Fibroblast of peridontal ligament (primary cell): ENCODE data around the gene CAMTA1.

Source experiments
- DNase-seq: peaks from one replicate; pipeline ENCODE4 v3.0.0-alpha.2; 2010; ENCODE audit errors: extremely low read depth

Gene CAMTA1

DNA sequence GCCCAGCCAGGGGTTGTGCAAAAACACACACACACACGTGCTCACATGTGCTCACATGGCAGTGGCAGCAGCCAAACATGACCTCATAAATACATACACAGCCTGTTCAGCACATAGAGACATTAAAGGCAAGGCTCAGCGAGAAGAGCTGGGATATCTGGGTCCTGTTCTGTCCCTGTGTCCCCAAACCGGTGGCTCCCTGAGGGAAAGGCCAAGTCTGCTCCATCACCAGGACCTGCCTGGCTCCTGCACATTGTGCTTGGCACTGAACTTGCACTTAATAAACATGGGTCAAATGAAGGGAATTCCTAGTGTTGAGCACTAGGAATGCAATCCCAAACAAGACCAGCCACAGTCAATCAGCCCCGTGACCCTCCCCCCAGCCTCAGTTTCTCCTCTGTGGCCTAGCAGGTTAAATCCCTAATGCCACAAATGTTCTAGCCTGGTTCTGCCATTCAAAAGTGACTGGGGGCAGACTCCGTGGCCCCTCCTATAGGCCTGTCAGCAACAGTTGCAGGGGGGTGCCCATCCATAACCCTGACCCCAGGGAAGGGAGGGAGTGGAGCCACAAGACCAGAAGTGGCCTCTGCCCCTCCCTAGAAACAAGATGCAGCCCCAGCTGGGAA is 825.0 kb downstream of the CAMTA1 start:
- no peak for DNase-seq

DNA sequence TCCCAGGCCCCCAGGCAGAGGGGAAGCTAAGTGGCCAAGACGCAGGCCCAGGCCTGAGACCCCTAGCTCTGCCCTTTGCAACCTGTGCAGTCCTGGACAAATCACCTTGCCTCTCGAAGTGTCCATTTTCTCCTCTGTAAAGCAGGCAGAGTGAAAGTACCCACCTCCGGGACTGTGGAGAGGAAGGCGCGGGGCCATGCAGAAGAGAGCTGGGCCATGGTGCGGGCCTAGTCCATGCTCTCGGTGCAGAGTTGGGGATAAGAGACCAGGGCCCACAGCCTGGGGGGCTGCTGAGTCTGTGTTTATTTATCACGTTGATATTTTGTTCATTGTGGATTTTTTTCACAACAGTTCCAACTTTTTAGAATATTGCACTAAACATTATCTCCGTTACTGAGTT is 825.7 kb downstream of the CAMTA1 start:
- DNase-seq = no peak

DNA sequence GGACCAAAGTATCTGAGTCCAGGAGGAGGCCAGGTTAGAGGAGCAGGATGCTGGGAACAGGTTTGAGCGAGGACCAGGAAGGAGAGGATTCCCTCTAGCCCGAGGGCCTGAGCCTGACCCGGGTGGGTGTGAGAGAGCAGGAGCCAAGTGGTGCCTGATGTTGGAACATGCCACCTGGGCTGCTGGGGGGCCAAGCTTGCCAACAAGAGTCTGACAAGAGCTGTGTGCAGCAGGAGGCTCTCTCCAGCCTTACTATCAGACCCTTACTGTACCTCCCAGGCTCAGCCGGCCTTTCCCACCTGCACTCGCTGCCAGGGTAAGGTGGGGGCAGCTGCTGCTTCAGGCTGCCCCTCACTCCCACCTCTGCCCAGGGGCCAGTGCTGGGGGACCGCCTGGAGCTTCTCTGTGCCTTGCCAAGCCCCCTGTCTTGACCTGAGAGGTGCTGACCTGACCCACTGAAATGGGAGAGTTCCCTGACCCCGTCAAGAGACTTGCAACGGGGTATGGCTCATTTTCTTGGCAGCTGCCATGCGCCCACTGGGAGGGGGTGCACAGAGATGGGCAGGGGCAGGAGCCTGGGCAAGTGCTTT is 826.3 kb downstream of the CAMTA1 start:
- DNase-seq = no peak

DNA sequence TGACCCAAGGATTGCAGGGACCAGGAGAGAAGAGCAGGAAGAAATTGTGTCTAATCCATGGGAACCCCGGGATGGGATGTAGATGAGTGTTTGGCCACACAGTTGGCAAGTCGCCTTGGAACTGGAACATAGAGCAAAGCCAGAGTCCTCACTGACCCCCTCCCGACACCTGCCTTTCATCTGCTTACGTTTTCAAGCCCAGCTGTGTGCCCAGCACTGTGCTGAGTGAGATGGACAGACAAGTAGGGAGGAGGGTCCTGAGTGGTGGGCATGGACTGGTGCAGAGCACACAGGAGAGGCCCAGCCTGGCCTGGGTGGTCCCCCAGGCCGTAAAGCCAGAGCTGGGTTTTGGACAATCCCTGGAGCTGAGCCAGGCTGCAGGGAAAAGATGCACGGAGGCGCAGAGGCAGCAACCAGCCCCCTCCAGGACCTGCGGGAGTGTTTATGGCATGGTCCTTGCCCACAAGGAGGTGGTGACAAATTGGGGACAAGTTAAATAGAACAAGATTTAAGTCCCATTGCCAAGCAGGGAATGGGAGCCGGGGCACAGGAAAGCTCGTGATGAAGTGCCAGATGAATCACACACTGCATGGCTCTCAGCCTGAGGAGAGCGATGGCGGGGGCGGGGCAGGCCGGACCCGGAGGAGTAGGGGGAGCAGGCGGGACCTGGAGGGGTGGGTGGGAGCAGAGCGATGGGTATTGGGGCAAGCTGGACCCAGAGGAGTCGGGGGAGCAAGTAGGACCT is 828.0 kb downstream of the CAMTA1 start:
- no peak for DNase-seq

DNA sequence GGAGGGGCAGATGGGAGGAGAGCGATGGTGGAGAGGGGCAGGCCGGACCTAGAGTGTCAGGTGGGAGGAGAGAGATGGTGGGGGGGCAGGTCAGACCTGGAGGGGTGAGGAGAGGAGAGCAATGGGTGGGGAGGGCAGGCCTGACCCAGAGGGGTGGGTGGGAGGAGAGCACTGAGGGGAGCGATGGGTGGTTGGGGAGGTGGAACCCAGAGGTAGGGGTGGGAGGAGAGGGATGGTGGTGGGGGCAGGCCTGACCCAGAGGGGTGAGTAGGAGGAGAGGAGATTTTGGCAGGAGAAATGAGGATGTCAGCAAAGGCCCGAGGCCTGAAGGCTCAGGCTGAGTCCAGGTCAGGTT is 828.6 kb downstream of the CAMTA1 start:
- DNase-seq = no peak

DNA sequence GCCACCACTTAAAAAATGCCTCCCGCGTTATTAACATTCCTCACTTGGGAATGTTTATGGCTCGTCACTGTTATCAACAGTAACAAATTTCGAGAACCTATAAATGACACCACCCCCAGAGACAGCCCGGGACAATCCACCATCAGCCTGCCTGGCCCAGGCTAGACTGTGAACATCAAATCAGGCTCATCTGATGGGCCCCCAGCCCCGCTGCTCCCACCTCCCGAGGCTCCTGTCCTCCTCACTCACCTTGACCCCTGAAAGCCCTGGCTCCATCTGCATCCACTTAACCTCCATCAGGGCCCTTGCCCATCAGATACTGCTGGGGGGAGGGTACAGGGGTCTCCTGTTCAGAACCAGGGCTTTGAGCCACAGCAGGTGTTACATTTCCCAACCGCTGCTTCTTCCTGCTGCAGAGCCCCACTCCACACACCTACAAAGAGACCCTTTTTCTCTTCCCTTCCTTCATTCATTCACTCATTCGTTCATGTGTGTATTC is 829.4 kb downstream of the CAMTA1 start:
- DNase-seq = no peak

DNA sequence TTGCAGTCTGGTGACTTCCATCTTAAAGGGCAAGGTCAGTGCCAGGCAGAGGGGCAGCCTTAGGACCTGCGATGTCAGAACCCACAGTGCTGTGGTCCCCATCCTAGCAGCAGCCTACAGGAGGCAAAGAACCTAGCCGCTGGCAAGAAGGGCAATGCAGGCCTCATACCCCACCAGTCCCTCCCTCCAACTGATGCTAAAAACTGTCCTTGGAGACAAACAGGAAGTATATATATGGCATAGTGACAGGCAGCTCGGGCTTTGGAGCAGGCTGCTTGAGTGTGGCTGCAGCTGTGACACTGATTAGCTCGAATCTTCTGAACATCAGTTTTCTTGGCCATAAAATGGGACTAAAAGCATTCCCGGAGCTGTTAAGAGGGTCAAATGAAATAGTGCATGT is 829.9 kb downstream of the CAMTA1 start:
- no peak for DNase-seq

DNA sequence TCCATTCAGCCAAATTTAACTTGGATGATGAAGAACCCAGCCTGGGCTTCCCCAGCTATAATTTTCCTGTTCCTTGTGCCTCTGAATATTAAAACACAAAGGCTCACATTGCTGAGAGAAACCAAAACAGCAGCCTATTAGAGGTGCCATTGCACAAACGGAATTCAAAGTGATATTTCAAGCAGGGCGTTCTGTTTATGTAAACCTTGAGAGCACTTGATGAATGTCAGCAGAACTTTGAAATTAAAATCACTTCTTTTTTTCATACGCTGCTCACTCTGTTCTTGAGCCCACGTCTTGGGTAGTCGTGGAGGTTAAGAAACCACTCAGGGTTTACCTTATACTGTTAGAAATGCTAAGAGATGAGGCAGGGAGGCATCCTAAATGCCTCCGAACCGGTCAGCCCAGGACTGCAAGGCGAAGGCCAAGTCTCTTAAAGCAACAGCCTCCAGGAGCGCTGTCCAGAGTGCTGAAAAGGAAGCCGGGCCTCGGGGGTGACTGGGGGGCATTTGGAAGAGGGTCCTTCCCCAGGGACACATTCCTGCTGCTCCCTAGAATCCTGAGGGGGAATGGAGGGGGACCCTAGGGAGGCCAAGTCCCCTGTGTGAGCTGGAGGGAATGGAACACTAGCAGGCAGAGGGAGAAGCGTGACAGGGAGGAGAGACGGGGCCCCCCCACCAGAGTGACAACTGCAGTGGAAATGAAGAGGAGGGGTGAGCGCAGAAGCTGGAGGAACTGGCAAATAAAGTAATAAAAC is 831.0 kb downstream of the CAMTA1 start:
- peak; percentile 32 for DNase-seq

DNA sequence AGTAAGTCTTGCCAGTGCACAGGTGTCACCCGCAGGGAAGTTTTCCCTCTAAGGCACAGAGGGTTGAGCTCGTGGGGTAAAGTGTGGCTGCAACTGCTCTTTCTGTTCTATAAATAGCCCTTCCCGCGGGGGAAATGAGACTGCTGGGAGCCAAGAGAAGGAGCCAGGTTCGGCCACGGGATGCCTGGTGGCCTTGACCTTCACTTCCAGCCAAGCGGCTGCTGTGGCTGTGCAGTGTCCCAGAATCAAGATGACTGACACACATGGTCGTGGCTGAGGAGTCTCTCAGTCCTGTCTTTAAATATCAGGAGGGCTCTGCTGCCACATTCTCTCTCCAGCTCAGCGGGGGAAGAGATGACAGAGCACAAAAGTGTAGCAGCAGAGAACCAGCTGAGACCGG is 831.7 kb downstream of the CAMTA1 start:
- DNase-seq = no peak

DNA sequence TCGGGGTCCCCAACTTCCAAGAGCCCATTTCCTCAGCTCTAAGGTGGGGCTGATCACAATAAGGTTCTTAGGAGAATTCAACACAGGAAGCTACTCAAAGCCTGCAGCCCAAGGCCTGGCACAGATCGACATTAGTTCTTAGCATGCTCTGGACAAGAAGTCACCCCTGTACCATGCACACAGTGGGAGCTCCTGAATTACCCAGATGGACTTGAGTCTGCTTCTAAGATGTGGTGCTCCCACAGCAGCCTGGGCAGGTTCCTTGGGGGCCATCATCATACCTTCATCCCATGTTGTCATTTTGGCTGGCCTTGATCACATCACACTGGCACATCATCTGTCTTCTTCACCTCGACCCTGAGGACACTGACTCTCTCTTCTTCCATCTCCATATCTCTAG is 832.6 kb downstream of the CAMTA1 start:
- DNase-seq = no peak

DNA sequence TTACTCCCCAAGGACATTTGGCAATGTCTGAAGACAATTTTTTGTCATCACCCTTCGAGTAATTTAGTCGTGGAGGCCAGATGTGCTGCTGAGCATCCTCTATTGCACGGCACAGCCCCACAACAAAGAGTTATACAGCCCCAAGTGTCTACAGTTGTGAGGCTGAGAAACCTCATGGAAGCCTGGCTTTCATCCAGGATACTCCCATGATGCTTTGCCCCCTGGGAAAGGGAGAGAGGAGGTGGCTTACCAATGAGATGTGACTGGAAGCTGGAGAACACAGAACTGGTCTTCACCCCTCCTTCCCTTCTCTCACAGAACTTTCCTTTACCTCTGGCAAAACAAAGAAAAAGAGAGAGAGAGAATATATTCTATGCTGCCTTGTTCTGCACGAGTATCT is 834.9 kb downstream of the CAMTA1 start:
- DNase-seq = no peak

DNA sequence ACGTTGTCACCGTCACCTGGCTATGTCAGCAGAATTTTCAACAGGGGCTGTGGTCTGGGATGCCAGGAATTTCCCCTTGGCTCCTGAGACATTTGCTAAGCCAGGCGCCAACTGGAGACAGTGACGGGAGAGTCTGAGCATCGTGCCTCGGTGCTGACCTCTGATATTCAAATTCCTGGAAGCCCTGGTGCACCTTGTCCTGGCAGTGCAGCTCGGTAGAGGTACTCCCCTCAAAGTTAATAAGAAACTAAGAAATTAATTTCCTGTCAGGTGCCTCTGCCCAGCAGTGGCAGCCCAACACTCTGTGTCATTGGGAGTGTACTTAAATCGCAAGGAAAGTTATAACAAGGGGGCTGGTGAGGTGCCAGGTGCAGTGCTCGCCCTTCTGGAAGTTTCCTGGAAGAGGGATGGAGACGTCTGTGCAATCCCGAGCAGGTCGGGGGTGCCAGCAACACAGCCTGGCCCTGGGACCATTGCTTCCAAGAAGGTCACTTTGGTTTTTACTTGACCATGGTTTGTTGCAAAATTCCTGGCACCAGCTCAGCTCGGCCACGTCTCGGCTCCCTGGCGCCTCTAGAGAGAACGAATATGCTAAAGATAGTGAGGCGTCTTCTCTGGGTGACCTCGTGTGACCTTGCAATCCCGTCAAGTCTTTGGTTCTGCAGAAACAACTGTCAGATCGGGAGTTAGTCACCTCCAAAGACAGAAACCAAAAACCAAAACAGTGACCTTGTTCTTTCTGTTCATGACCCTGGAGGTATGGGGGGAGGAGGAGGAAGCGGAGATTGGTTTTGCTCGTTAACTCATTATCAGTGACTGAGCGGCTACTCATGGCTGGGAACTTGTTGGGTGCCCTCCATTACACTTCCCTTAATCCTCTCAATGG is 836.3 kb downstream of the CAMTA1 start:
- DNase-seq = no peak

DNA sequence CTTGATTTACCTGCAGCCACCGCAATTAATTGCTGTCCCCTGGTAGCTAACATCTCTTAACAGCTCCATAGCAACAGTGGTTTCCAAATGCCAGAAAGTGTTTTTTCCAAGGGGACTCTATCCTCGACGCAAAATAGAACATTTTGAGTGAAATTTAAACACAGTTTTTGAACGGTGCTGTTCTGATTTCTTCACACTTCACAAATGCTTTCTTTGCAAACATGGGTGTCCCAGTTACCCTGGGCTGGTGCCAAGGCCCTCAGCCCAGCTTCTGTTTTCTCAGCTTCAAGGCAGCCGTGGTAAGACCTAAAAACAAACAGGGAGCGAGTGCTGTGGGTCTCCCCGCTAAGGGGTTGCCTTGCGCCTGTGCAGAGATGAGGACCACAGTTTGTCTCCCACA is 838.6 kb downstream of the CAMTA1 start:
- no peak for DNase-seq

DNA sequence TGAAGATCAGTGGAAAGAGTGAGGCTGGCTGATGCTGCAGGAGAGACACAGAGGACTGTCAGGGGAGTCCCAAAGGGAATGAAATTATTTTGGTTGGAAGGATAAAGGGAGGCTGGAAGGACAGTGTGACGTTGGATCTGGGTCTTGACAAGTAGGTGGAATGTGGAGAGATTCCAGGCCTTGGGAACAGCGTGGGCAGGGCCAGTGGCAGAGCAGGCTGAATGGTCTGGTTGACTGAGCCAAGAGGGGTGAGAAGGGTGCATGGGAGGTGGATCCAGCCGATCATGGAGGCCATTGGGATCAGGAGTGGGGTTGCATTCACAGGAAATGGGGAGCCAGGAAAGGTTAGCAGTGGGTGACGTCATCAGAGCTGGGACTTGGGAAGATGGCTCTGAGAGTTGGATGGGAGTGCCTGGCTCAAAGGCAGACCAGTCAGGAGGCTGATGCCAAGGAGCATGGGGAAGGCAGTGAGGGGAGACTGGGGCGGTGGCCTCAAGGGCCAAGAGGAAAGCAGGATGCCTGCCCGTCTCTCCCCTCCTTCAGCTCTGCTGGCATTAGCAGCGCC is 839.6 kb downstream of the CAMTA1 start:
- no peak for DNase-seq

DNA sequence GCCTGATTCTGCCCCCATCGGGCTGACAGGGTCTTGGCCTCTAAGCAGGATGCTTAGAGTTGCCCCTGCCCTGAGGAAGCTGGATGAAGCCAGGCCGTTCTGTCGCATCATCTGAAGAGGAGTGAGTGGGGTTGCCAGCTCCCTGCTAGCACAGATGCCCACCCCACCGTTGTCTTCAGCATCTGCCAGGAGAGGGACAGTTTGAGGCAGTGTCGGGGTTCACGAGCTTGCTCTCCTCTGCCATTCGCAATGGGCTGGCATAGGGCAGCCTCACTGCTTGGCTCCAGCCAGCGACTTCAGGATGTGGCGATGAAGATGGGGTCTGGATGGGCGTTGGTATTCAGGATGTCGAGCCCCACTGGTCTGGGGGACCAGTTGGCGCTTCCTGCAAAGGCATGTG is 840.1 kb downstream of the CAMTA1 start:
- DNase-seq = no peak

DNA sequence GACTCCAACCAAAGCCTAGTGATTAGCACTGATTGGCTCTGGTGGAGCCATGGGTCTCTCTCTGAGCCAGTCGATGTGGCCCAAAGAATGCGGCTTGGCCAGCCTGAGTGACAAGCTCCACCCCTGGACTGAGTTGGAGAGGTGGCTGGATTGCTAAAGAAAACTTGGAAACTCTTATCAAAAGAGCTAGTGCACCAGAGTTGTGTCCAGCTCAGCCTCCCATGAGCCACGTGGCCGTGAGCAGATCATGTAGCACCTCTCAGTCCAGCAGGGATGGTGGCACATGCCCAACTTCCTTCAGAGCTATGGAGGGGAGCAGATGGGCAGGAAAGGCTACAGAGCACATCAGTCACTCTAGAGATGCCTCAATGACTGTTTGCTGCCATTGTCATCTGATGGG is 843.0 kb downstream of the CAMTA1 start:
- no peak for DNase-seq

DNA sequence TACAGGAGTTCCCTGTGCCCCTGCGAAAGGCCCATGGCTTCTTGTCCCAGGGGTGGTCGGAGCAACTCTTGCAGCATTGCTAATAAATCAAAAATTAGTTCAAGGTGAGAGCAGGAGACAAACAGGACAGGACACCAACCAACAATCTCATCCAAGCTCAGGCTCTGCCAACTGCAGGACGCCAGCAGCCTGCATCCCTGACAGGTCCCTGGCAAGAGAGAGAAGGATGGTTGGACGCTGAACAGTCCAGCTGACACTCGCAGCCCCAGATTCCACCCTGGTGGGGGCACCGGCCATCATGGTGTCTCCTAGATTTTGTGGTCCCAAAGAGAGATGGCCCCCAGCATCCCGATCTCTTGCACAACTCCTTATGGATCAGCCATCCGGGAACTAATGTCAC is 843.8 kb downstream of the CAMTA1 start:
- DNase-seq = no peak

DNA sequence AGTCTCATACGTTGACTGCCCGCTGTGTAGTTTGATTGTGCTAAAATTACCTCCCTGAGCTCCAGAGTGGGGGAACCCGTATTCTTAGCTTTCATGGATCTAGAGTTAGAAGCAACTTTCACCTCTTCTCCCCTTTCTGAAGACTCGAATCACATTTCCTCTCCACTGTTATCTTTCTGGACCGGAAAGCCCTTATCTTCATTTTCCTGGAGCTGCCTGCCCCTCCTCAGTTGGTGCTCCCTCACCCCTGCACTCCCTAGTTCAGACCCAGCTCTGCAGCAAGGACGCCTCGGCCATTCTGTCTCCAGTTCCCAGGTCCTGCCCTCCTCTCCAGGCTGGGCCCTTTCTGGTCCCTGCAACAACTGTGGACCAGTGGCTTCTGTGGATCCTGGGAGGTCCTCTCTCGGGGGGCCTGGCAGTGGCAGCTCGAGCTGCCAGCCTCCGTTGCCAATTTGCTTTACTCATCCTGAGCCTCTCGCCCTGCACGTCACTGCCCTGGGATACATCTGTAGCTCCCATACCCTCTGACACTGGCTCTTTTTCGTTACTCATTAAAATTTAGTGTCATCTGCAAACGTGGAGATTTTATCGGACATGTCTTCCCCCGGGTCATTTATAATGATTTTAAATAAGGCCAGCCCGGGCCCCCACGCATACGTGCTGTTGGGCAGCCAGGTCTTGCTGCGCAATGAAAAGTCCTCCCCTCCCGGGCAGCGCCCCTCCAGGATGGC is 844.4 kb downstream of the CAMTA1 start:
- DNase-seq = no peak

DNA sequence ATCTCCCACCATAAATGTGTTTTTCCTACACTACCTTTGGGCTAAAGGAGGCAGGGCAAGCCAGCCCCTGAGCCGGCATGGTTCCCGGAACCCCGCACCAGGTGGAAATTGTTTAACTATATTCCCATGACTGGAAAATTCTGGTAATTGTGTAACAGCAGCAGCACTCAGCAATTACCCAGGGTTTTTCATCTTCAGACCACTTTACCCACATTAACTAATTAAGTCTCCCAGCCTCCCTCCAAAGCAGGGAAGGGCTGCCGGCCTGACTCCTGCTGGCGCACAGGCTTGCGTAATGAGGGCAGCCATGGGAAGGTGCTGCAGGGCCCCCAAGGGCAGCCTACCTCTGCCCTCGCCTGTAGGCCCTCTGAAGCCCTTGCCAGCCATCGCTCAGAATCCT is 845.1 kb downstream of the CAMTA1 start:
- no peak for DNase-seq

DNA sequence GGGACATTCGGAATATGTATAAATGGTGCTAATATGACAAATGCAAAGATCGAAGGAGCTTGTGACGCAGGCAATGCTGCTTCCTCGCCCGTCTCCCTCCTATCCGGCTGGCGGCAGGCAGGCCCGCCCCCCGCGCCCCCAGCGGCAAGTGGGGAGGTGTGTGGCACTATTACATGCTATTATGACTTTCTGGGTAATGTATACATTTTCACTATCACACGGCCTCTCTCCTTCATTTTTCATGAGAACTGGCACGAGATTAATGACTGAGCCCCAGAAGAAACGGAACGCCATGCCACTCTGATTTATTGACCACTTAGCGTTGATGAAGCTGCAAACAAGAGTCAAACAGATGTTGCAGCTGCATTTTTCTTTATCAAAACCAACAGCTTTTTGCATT is 846.9 kb downstream of the CAMTA1 start:
- no peak for DNase-seq

DNA sequence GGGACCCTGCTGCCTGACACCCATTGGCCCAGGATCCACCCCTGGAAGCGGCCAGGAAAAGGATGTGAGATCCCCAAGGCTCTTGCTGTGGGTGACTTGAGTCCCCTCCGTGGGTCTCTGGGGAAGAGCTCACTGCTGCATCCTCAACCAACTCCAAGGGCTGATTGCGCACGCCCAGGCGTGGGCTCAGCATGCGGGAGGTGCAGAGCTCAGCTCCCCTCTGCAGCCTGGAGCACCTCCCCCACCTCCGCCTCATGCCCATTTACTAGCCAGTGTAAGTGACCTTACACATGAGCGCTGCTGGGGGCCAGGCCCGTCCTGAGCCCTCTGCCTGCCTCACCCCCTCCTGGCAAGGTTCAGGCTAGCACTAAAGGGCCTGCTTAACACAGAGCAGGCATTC is 847.4 kb downstream of the CAMTA1 start:
- DNase-seq = no peak
